ENCODE data around the gene TRIM27. TPM values are rescaled to one million over a fixed set of nuclear protein-coding genes. Genes with fewer than 3 reads are reported as not detected.
A peak's percentile ranks its signal among the peaks of the same experiment; 100 is the strongest.

The TRIM27 gene
- total and polyA plus RNA-seq, 2 donors (not counting 1 experiment from before 2014, with no cell fraction given) = 42.7 to 43.8 TPM

DNA sequence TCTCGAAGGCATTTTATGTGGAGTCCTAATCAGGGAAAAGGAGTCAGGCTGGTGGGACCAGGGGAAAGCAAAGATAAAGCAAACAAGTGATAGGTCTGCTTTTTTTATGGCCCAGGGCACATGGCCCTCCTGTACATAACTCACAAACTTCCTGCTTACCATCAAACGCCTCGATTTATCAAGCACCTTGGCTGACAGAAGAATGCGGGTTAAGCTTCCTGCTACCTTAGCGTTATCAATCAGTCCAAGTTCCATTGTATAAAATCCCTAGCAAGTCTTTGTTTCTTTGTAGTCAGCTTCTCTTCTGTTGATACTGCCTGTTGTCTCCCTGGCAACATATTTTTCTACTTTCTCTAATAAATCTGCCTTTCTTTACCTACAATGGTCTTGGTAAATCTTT, 4.1 kb upstream of the TRIM27 start:
- TF ChIP-seq, protein P1, sequence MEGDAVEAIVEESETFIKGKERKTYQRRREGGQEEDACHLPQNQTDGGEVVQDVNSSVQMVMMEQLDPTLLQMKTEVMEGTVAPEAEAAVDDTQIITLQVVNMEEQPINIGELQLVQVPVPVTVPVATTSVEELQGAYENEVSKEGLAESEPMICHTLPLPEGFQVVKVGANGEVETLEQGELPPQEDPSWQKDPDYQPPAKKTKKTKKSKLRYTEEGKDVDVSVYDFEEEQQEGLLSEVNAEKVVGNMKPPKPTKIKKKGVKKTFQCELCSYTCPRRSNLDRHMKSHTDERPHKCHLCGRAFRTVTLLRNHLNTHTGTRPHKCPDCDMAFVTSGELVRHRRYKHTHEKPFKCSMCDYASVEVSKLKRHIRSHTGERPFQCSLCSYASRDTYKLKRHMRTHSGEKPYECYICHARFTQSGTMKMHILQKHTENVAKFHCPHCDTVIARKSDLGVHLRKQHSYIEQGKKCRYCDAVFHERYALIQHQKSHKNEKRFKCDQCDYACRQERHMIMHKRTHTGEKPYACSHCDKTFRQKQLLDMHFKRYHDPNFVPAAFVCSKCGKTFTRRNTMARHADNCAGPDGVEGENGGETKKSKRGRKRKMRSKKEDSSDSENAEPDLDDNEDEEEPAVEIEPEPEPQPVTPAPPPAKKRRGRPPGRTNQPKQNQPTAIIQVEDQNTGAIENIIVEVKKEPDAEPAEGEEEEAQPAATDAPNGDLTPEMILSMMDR (conservative IDR thresholded peaks at IDR 0.05 in 1 of 2, IDR thresholded peaks at IDR 0.05 in 1 of 2; ENCODE audit: low read depth in 1 of 2, low read length in 2 of 2) = no peak
- no peak for TF ChIP-seq EZH2 (IDR thresholded peaks at IDR 0.05; ENCODE audit: low read length, missing control alignments)
- H3K4me1 ChIP-seq (ENCODE audit: control insufficient read depth, extremely low read depth, insufficient read depth, low read length) = no peaks in the 10 kb centered on the region

DNA sequence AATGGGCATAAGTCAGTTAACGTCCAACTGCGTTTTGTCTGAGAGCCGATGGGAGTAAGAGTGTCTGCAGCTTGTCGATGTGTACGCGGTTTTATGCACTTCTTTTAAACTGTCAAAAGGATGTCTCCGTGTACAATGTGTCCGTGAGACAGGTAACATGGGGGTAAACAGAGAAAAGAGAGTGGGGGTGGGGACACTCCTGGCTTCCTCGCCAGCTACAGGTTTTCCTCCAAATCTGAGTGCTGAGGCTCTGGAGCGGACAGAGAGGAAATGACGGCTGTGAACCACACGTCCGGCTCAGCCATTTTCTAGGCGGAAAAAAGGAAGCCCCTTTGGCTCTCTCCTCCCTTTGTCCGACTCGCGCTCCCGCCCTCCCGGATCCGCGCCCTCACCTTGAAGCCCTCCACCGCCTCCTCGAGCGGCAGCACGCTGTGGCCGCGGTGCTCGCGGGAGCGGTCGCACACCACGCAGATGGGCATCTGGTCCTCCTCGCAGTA, 916 bp downstream of the TRIM27 start:
- Histone ChIP-seq H3K79me2 (ENCODE audit: control insufficient read depth, insufficient read depth, low read length) (peaks cover 41% of the 10 kb centered on the region), H3K36me3 (ENCODE audit: control insufficient read depth, insufficient read depth, low read length) (peaks cover 18% of the 10 kb centered on the region), H3K9ac (ENCODE audit: insufficient read depth, low read length) (peak overlapping the region; percentile 93), H3K9me3 (ENCODE audit: control insufficient read depth, insufficient read depth, low read depth, low read length) (no peaks in the 10 kb centered on the region), H3K27me3 (ENCODE audit: control insufficient read depth, insufficient read depth, low read length) (no peaks in the 10 kb centered on the region), H3K4me3 (replicated peaks in 1 of 4; ENCODE audit: control extremely low read depth in 1 of 4, insufficient read depth in 1 of 4, low read depth in 3 of 4, low read length in 4 of 4) (peak overlapping the region; percentile 68 to 99 (median 94)), H2AFZ (ENCODE audit: low read length) (peak overlapping the region; percentile 87), H3K27ac (ENCODE audit: insufficient read depth, low read length) (peak overlapping the region; percentile 95), H3K4me2 (ENCODE audit: extremely low read depth, insufficient read depth, low read length) (peak overlapping the region; percentile 97), H3K4me1 (ENCODE audit: control insufficient read depth, extremely low read depth, insufficient read depth, low read length) (peaks cover 7% of the 10 kb centered on the region), H4K20me1 (ENCODE audit: control insufficient read depth, extremely low read depth, insufficient read depth, low read length) (no peaks in the 10 kb centered on the region)
- DNase-seq (ENCODE audit: low read depth in 2 of 2) = peak; percentile 37 to 47
- TF ChIP-seq, protein P1 (conservative IDR thresholded peaks at IDR 0.05 in 1 of 2, IDR thresholded peaks at IDR 0.05 in 1 of 2; ENCODE audit: low read depth in 1 of 2, low read length in 2 of 2) = no peak
- TF ChIP-seq EZH2 (IDR thresholded peaks at IDR 0.05; ENCODE audit: low read length, missing control alignments) = no peak

More for the DNA sequence above, 4.1 kb upstream of the TRIM27 start:
- DNase-seq (ENCODE audit: low read depth in 2 of 2) = no peak
- no peaks in the 10 kb centered on the region for H3K36me3 ChIP-seq (ENCODE audit: control insufficient read depth, insufficient read depth, low read length)
- H3K4me3 ChIP-seq (replicated peaks in 1 of 4; ENCODE audit: control extremely low read depth in 1 of 4, insufficient read depth in 1 of 4, low read depth in 3 of 4, low read length in 4 of 4) = no peak overlapping the region
- H3K4me2 ChIP-seq (ENCODE audit: extremely low read depth, insufficient read depth, low read length) = no peak overlapping the region
- H3K27me3 ChIP-seq (ENCODE audit: control insufficient read depth, insufficient read depth, low read length) = no peaks in the 10 kb centered on the region
- no peak overlapping the region for H2AFZ ChIP-seq (ENCODE audit: low read length)
- H4K20me1 ChIP-seq (ENCODE audit: control insufficient read depth, extremely low read depth, insufficient read depth, low read length) = no peaks in the 10 kb centered on the region
- no peaks in the 10 kb centered on the region for H3K9me3 ChIP-seq (ENCODE audit: control insufficient read depth, insufficient read depth, low read depth, low read length)
- H3K27ac ChIP-seq (ENCODE audit: insufficient read depth, low read length) = no peak overlapping the region
- no peak overlapping the region for H3K9ac ChIP-seq (ENCODE audit: insufficient read depth, low read length)
- H3K79me2 ChIP-seq (ENCODE audit: control insufficient read depth, insufficient read depth, low read length) = peaks cover 6% of the 10 kb centered on the region

DNA sequence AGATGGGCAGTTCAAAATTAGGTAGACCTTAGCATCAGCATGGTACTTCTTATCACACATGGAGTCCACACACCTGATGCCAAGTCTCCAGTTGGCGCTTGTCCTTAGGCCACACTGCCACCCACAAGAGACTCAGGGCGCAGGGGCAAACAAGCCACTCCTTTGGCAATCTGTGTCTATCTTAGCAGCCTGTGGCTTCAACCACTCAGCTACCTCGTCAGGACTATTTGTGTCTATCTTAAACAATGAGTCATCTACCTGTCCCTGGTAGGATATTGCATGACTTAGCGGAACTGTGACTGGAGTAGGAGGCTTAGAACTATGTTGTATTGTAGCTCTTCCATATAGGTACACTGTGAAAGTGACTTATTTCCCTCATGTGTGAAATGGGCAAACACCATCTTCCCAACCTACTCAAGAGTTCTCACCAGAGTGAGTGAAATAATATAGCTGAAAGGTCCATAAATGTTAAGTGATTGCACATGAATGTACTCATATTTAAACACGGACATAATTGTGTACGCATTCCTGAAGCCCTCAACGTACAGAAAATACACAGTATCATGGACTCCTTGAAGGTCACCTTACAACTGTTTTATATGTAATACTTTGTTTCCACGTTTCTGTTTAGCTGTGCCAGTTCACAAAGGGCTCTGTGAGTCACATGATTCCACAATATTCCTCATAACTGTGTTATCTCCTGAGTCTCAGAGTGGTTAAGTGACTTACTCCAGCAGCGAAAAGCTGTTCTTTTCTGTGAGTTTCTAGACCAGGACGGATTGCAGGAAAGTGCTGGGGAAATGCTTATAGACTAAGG, 1.6 kb downstream of the TRIM27 start:
- no peak for TF ChIP-seq EZH2 (IDR thresholded peaks at IDR 0.05; ENCODE audit: low read length, missing control alignments)
- TF ChIP-seq, protein P1 (conservative IDR thresholded peaks at IDR 0.05 in 1 of 2, IDR thresholded peaks at IDR 0.05 in 1 of 2; ENCODE audit: low read depth in 1 of 2, low read length in 2 of 2) = no peak
- peaks cover 41% of the 10 kb centered on the region for H3K79me2 ChIP-seq (ENCODE audit: control insufficient read depth, insufficient read depth, low read length)
- no peak overlapping the region for H2AFZ ChIP-seq (ENCODE audit: low read length)
- H3K4me1 ChIP-seq (ENCODE audit: control insufficient read depth, extremely low read depth, insufficient read depth, low read length) = peaks cover 7% of the 10 kb centered on the region
- H3K9ac ChIP-seq (ENCODE audit: insufficient read depth, low read length) = no peak overlapping the region
- peak overlapping the region; percentile 95 for H3K27ac ChIP-seq (ENCODE audit: insufficient read depth, low read length)
- H3K9me3 ChIP-seq (ENCODE audit: control insufficient read depth, insufficient read depth, low read depth, low read length) = no peaks in the 10 kb centered on the region
- H3K4me2 ChIP-seq (ENCODE audit: extremely low read depth, insufficient read depth, low read length) = peak overlapping the region; percentile 97
- peak in 1 of 2 donors; percentile 52 for DNase-seq (ENCODE audit: low read depth in 2 of 2)
- H3K36me3 ChIP-seq (ENCODE audit: control insufficient read depth, insufficient read depth, low read length) = peaks cover 18% of the 10 kb centered on the region
- H4K20me1 ChIP-seq (ENCODE audit: control insufficient read depth, extremely low read depth, insufficient read depth, low read length) = no peaks in the 10 kb centered on the region
- H3K27me3 ChIP-seq (ENCODE audit: control insufficient read depth, insufficient read depth, low read length) = no peaks in the 10 kb centered on the region
- peak overlapping the region; percentile 68 to 99 (median 94) for H3K4me3 ChIP-seq (replicated peaks in 1 of 4; ENCODE audit: control extremely low read depth in 1 of 4, insufficient read depth in 1 of 4, low read depth in 3 of 4, low read length in 4 of 4)
